K562 (cell line): ENCODE data around the gene CORO2A. TPM values are rescaled to one million over a fixed set of nuclear protein-coding genes. Genes with fewer than 3 reads are reported as not detected.

ENCODE experiments used
- ATAC-seq: fragments of 200-7000 bp; cut with Tn5 transposase; 3 replicates; pipeline ENCODE4 v1.9.1; 2020; ENCODE audit warnings: moderate library complexity
- BruUV-seq: library from RNA; stranded (reverse); fragments of 400-500 nt; replicated peaks from 2 replicates; lab custom pipeline; 2021; lab: Mats Ljungman, UMichigan
- CTCF ChIA-PET: fragments of 300-600 bp; formaldehyde crosslinking; extraction: SDS; loops from one replicate; lab custom pipeline; 2021; ENCODE audit warnings: low intra/inter-chr PET ratio; lab: Yijun Ruan, JAX
- POLR2A ChIA-PET: fragments of 300-600, 350-650 bp; sonication (Branson Sonifier 250); formaldehyde crosslinking; extraction: SDS; loops from one replicate; lab custom pipeline; 2021; ENCODE audit warnings: antibody characterized with exemption, inconsistent platforms; lab: Yijun Ruan, JAX
- DNase-seq, 4 experiments: peaks; one replicate each; pipeline versions ENCODE4 v3.0.0 to v3.0.0-alpha.2; 2011 to 2018; ENCODE audit warnings: low spot score in 3 of 4, mixed read lengths in 3 of 4; ENCODE audit errors: extremely low read depth in 1 of 4
- FAIRE-seq: peaks from 2 replicates; lab custom pipeline; 2011; peaks lifted over from hg19 to GRCh38; lab: Jason Lieb, UNC
- H2AFZ ChIP-seq: 2 replicates; pipeline ENCODE4 v1.6.0; 2011; ENCODE audit warnings: low read depth, low read length, control low read depth, inconsistent platforms
- H3K27ac ChIP-seq: fragments of 200-600 bp; 3 replicates; pipeline ENCODE4 v1.8.0; 2011; ENCODE audit warnings: low read depth, mild to moderate bottlenecking, control low read depth, inconsistent platforms, low read length, moderate library complexity, mixed read lengths; ENCODE audit errors: extremely low read depth
- H3K27me3 ChIP-seq, 2 experiments: fragments of 300-600 bp in 1 of 2; 2 replicates in 1 of 2; 3 replicates in 1 of 2; pipeline versions ENCODE4 v1.6.0 to v1.8.0; 2011; ENCODE audit warnings: inconsistent platforms in 2 of 2, low read length in 2 of 2, mild to moderate bottlenecking in 1 of 2, mixed read lengths in 1 of 2, moderate library complexity in 1 of 2; ENCODE audit not compliant: control insufficient read depth in 2 of 2, insufficient read depth in 2 of 2
- H3K36me3 ChIP-seq: fragments of 300-600 bp; 3 replicates; pipeline ENCODE4 v1.8.0; 2011; ENCODE audit warnings: mild to moderate bottlenecking, low read length, inconsistent platforms; ENCODE audit not compliant: control insufficient read depth, insufficient read depth
- H3K4me1 ChIP-seq, 2 experiments: fragments of 200-600 bp in 1 of 2; replicated peaks in 1 of 2; 2 replicates in 1 of 2; 3 replicates in 1 of 2; pipeline versions ENCODE4 v1.5.1 to v1.8.0; 2011; ENCODE audit warnings: inconsistent platforms in 2 of 2, low read length in 2 of 2, mild to moderate bottlenecking in 1 of 2, mixed read lengths in 1 of 2, moderate library complexity in 1 of 2; ENCODE audit not compliant: control insufficient read depth in 2 of 2, insufficient read depth in 2 of 2
- H3K4me2 ChIP-seq: 2 replicates; pipeline ENCODE4 v1.6.1; 2011; ENCODE audit warnings: low read length, control low read depth, inconsistent platforms, mixed read lengths; ENCODE audit not compliant: insufficient read depth
- H3K4me3 ChIP-seq: fragments of 200-600 bp; sonication (generic), shearing (Covaris generic); 2 replicates; pipeline ENCODE4 v1.5.1; 2016; ENCODE audit warnings: control low read depth, inconsistent platforms
- H3K79me2 ChIP-seq: fragments of 200-600 bp; 3 replicates; pipeline ENCODE4 v1.8.0; 2011; ENCODE audit warnings: low read length, inconsistent platforms; ENCODE audit not compliant: control insufficient read depth, insufficient read depth
- H3K9ac ChIP-seq, 2 experiments: 2 replicates each; pipeline versions ENCODE4 v1.6.0 to v1.6.1; 2011; ENCODE audit warnings: low read depth in 2 of 2, low read length in 2 of 2, control low read depth in 1 of 2, inconsistent platforms in 1 of 2, mild to moderate bottlenecking in 1 of 2, mixed read lengths in 1 of 2; ENCODE audit not compliant: insufficient read depth in 1 of 2
- H3K9me1 ChIP-seq: one replicate; pipeline ENCODE4 v1.6.0; 2011; ENCODE audit warnings: inconsistent platforms, mild to moderate bottlenecking, low read length, moderate library complexity; ENCODE audit not compliant: control insufficient read depth, insufficient read depth
- H3K9me3 ChIP-seq: replicated peaks from 2 replicates; pipeline ENCODE4 v1.5.1; 2011; ENCODE audit warnings: low read depth, low read length, inconsistent platforms; ENCODE audit not compliant: control insufficient read depth, insufficient read depth
- H4K20me1 ChIP-seq: replicated peaks from 2 replicates; pipeline ENCODE4 v1.6.1; 2011; ENCODE audit warnings: low read length, inconsistent platforms, mixed read lengths; ENCODE audit not compliant: control insufficient read depth, insufficient read depth
- CAMTA2 ChIP-seq: fragments of 250-450 bp; sonication (Bioruptor Pico); conservative IDR thresholded peaks from 2 replicates; pipeline ENCODE4 v1.5.1; 2022
- JUND ChIP-seq, 2 experiments: IDR thresholded peaks; 2 replicates in 1 of 2; 3 replicates in 1 of 2; pipeline ENCODE4 v1.6.1; 2011; ENCODE audit warnings: borderline replicate concordance in 2 of 2, low read depth in 2 of 2, low read length in 2 of 2, improper control_type of control experiment in 1 of 2, missing biosample characterization in 1 of 2, missing genetic modification characterization in 1 of 2, missing genetic modification reagents in 1 of 2
- NCOA1 ChIP-seq: fragments of 450-650 bp; IDR thresholded peaks from 2 replicates; pipeline ENCODE4 v1.6.1; 2016; ENCODE audit warnings: low read depth
- POLR2H ChIP-seq: IDR thresholded peaks from 2 replicates; pipeline ENCODE4 v1.6.1; 2016; ENCODE audit warnings: missing genetic modification characterization, low read depth, mild to moderate bottlenecking, control low read depth, missing compliant biosample characterization, moderate library complexity
- PPARD ChIP-seq: fragments of 250-450 bp; sonication (Bioruptor Pico); IDR thresholded peaks from 2 replicates; pipeline ENCODE4 v1.8.0; 2022; ENCODE audit warnings: inconsistent platforms, mild to moderate bottlenecking, moderate library complexity
- PYGO2 ChIP-seq: fragments of 450-650 bp; IDR thresholded peaks from 2 replicates; pipeline ENCODE4 v1.6.1; 2016; ENCODE audit warnings: mild to moderate bottlenecking, missing genetic modification characterization, moderate library complexity, missing compliant biosample characterization
- RBM22 ChIP-seq: fragments of 200-400 bp; formaldehyde crosslinking; IDR thresholded peaks from 2 replicates; pipeline ENCODE4 v1.6.1; 2018; ENCODE audit warnings: low read length, low read depth; ENCODE audit not compliant: poor library complexity, severe bottlenecking
- SREBF1 ChIP-seq: fragments of 150-350 bp; IDR thresholded peaks from 2 replicates; pipeline ENCODE4 v1.6.1; 2014; ENCODE audit warnings: antibody characterized with exemption, low read depth, low read length, borderline replicate concordance
- ZFP1 ChIP-seq: fragments of 450-650 bp; formaldehyde crosslinking; IDR thresholded peaks from 2 replicates; pipeline ENCODE4 v1.4.0; 2020; ENCODE audit warnings: mild to moderate bottlenecking, mixed read lengths
- ZNF699 ChIP-seq: fragments of 250-450 bp; sonication (Bioruptor Pico); IDR thresholded peaks from 2 replicates; pipeline ENCODE4 v1.8.0; 2021; ENCODE audit warnings: mild to moderate bottlenecking, moderate library complexity; ENCODE audit not compliant: insufficient replicate concordance
- WGBS: fragments of 100-300 bp; shearing (Covaris generic); methylation state at CpG from one replicate; pipeline ENCODE4 v1.1.6; 2016; ENCODE audit warnings: low coverage, mixed read lengths; ENCODE audit not compliant: insufficient coverage; ENCODE audit errors: missing lambda C conversion rate; 5-methylcytosine and 5-hydroxymethylcytosine counted together
- in situ Hi-C: fragments of 300-500 bp; cut with MboI; formaldehyde crosslinking; loops from 4 replicates; pipeline ENCODE4 v1.15.0; 2018; ENCODE audit warnings: inconsistent platforms, mixed read lengths
- intact Hi-C: fragments of 100-400 bp; cut with micrococcal nuclease; formaldehyde crosslinking; loops from 2 replicates; pipeline ENCODE4 v1.14.2; 2022
- polyA plus RNA-seq, 8 experiments: library from polyadenylated mRNA; depleted of rRNA in 4 of 8; stranded (reverse) in 5 of 8; unstranded in 3 of 8; fragments of >200 nt; fragmentation: Nextera tagmentation in 2 of 8; fragmentation: Illumina TruSeq in 1 of 8; extraction: Ambion mirVana in 2 of 8; extraction: Trizol in 1 of 8; gene quantifications; 2 replicates each; pipeline versions ENCODE4 v1.2.1 to v1.2.3, GENCODE V29; 2011 to 2014; ENCODE audit warnings: inconsistent platforms in 1 of 8, missing spikeins in 1 of 8
- total RNA-seq, 7 experiments: library from RNA; depleted of rRNA in 6 of 7; stranded (reverse); fragments of >200 nt in 6 of 7; fragmentation: Illumina TruSeq in 2 of 7; extraction: Trizol in 2 of 7; gene quantifications; 2 replicates each; pipeline versions ENCODE4 v1.2.1 to v1.2.3, GENCODE V29; 2011 to 2021; ENCODE audit warnings: low replicate concordance in 1 of 7
- TF ChIP-seq, protein P1 (sequence below), 2 experiments: fragments of 150-350 bp in 1 of 2; IDR thresholded peaks; 2 replicates each; pipeline ENCODE4 v1.6.1; 2012 to 2016; ENCODE audit warnings: low read depth in 2 of 2, low read length in 2 of 2, mild to moderate bottlenecking in 1 of 2, moderate library complexity in 1 of 2

Gene CORO2A
- total and polyA plus RNA-seq, 9 of the 15 experiments (the other 6 are each of a cell fraction or from before 2014, with no cell fraction given): 9.5 to 26.6 (median 18.0) TPM

DNA sequence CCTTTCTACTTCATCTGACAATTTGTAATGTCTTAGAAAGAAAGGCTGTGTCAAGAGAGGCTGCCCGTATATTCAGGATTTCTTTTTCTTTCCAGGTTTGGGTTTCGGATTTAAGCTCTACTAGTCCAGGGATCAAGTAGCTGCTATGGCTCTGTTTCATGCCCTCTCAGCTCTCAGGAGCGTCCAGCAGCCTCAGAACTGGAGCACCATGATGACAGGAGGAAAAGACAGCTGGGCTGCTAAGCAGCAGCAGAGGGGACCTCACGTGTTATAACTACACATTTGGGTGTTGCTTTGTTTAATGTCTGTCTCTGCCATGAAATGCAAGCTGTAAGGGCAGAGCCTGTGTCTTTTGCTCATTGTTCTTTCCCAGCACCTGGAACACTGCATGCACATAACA lies 34.5 kb upstream of the CORO2A start:
- H3K9ac ChIP-seq: no peak overlapping the region
- 78% methylated on average over 4 of the region's 4 CpGs for WGBS
- BruUV-seq: no TSS peak
- H3K4me1 ChIP-seq: peaks cover 13 to 29% of the 10 kb centered on the region in 2 experiments; a peak in 3 of 5 replicates
- CTCF ChIA-PET: no interaction called here
- DNase-seq: no peak
- peaks cover 34% of the 10 kb centered on the region; the same call in 1 of the 3 replicates for H3K36me3 ChIP-seq
- no peaks in the 10 kb centered on the region for H4K20me1 ChIP-seq
- H3K9me3 ChIP-seq: no peaks in the 10 kb centered on the region
- H3K79me2 ChIP-seq: no peaks in the 10 kb centered on the region
- H3K4me3 ChIP-seq: no peak overlapping the region
- no peaks in the 10 kb centered on the region for H3K9me1 ChIP-seq
- no peak for TF ChIP-seq POLR2H (tag)
- TF ChIP-seq RBM22: no peak
- TF ChIP-seq ZNF699 (CRISPR knock-in tag): no peak
- TF ChIP-seq CAMTA2 (CRISPR knock-in tag): no peak
- no peak for TF ChIP-seq PYGO2 (tag)
- no peak for TF ChIP-seq NCOA1
- TF ChIP-seq ZFP1: no peak
- TF ChIP-seq SREBF1: no peak
- no peak for TF ChIP-seq JUND (IDR thresholded peaks at IDR 0.05; ENCODE audit: borderline replicate concordance, low read depth, low read length)
- no peak for TF ChIP-seq JUND (tag; IDR thresholded peaks at IDR 0.05; ENCODE audit: borderline replicate concordance, low read depth, low read length)
- no peak for TF ChIP-seq PPARD (CRISPR knock-in tag)
- TF ChIP-seq, protein P1, sequence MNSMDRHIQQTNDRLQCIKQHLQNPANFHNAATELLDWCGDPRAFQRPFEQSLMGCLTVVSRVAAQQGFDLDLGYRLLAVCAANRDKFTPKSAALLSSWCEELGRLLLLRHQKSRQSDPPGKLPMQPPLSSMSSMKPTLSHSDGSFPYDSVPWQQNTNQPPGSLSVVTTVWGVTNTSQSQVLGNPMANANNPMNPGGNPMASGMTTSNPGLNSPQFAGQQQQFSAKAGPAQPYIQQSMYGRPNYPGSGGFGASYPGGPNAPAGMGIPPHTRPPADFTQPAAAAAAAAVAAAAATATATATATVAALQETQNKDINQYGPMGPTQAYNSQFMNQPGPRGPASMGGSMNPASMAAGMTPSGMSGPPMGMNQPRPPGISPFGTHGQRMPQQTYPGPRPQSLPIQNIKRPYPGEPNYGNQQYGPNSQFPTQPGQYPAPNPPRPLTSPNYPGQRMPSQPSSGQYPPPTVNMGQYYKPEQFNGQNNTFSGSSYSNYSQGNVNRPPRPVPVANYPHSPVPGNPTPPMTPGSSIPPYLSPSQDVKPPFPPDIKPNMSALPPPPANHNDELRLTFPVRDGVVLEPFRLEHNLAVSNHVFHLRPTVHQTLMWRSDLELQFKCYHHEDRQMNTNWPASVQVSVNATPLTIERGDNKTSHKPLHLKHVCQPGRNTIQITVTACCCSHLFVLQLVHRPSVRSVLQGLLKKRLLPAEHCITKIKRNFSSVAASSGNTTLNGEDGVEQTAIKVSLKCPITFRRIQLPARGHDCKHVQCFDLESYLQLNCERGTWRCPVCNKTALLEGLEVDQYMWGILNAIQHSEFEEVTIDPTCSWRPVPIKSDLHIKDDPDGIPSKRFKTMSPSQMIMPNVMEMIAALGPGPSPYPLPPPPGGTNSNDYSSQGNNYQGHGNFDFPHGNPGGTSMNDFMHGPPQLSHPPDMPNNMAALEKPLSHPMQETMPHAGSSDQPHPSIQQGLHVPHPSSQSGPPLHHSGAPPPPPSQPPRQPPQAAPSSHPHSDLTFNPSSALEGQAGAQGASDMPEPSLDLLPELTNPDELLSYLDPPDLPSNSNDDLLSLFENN (IDR thresholded peaks at IDR 0.05; ENCODE audit: low read depth in 2 of 2, low read length in 2 of 2): no peak
- H2AFZ ChIP-seq: no peak overlapping the region
- ATAC-seq: no peak
- intact Hi-C loops: no loop called here
- POLR2A ChIA-PET: no interaction called here
- in situ Hi-C loops: no loop called here
- no peak overlapping the region for H3K4me2 ChIP-seq
- H3K27me3 ChIP-seq: no peaks in the 10 kb centered on the region
- H3K27ac ChIP-seq: no peak overlapping the region
- FAIRE-seq: no peak
